Memory B cell (primary cell): Measurements from ENCODE around the gene GOLM1.

Experiments used
- ATAC-seq: fragments of 150-1000 bp; cut with Tn5 transposase; 2 replicates; pipeline ENCODE4 v1.10.0; 2021; ENCODE audit warnings: low read depth, mild to moderate bottlenecking, moderate library complexity
- DNase-seq, 2 donors: peaks; one replicate each; pipeline ENCODE4 v3.0.0; 2022; ENCODE audit warnings: low spot score in 2 of 2
- H3K27ac Mint-ChIP-seq: one replicate; pipeline ENCODE4 v1.8.0; 2022; ENCODE audit warnings: mild to moderate bottlenecking, moderate library complexity, mixed read lengths
- H3K27me3 Mint-ChIP-seq: one replicate; pipeline ENCODE4 v1.8.0; 2022; ENCODE audit warnings: mixed read lengths
- H3K36me3 Mint-ChIP-seq: one replicate; pipeline ENCODE4 v1.8.0; 2022; ENCODE audit warnings: mild to moderate bottlenecking, mixed read lengths
- H3K4me1 Mint-ChIP-seq: one replicate; pipeline ENCODE4 v1.8.0; 2022; ENCODE audit warnings: mixed read lengths
- H3K4me3 Mint-ChIP-seq: one replicate; pipeline ENCODE4 v1.8.0; 2022; ENCODE audit warnings: mild to moderate bottlenecking, moderate library complexity, mixed read lengths
- H3K9me3 Mint-ChIP-seq: one replicate; pipeline ENCODE4 v1.8.0; 2022; ENCODE audit warnings: mixed read lengths

GOLM1 gene

GRCh38 chr9:86021166-86021565, 78.2 kb downstream of the GOLM1 start:
- Mint-ChIP-seq H3K36me3 (peaks cover 50% of the 10 kb centered on the region), H3K4me3 (no peak overlapping the region), H3K4me1 (no peaks in the 10 kb centered on the region), H3K27ac (no peak overlapping the region), H3K9me3 (no peaks in the 10 kb centered on the region), H3K27me3 (no peaks in the 10 kb centered on the region)
- ATAC-seq (no peak), DNase-seq (no peak)

GRCh38 chr9:86020731-86021130, 78.6 kb downstream of the GOLM1 start:
- no peak for ATAC-seq
- no peak for DNase-seq
- H3K27ac Mint-ChIP-seq = no peak overlapping the region
- no peaks in the 10 kb centered on the region for H3K4me1 Mint-ChIP-seq
- no peaks in the 10 kb centered on the region for H3K9me3 Mint-ChIP-seq
- no peaks in the 10 kb centered on the region for H3K27me3 Mint-ChIP-seq
- no peak overlapping the region for H3K4me3 Mint-ChIP-seq
- H3K36me3 Mint-ChIP-seq = peaks cover 46% of the 10 kb centered on the region

DNA sequence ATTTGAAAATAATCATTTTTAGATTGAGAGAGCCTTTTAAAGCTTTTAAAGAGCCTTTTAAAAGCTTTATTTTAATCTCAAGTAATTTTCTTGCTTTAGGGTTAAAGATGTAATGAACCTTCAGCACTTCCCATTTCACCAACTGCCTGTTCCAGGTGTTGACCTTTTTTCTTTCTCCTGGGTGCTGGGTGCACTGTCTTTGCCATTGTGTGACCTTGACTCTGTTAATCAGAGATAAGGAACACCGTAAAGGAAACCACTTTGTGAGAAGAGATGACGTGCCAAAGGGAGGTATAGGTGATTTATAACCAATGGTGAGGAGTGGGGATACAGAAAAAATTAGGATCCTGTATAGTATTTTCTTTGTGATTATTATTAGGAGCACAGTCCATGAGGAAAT, 90.2 kb downstream of the GOLM1 start:
- no peaks in the 10 kb centered on the region for H3K9me3 Mint-ChIP-seq
- H3K36me3 Mint-ChIP-seq = peaks cover 36% of the 10 kb centered on the region
- H3K4me1 Mint-ChIP-seq = no peaks in the 10 kb centered on the region
- ATAC-seq (no peak), DNase-seq (no peak)
- H3K4me3 Mint-ChIP-seq = no peak overlapping the region
- no peak overlapping the region for H3K27ac Mint-ChIP-seq
- H3K27me3 Mint-ChIP-seq = no peaks in the 10 kb centered on the region

- Mint-ChIP-seq H3K4me1 (no peaks in the 10 kb centered on the region), H3K9me3 (no peaks in the 10 kb centered on the region), H3K27ac (no peak overlapping the region), H3K27me3 (no peaks in the 10 kb centered on the region), H3K36me3 (peaks cover 56% of the 10 kb centered on the region), H3K4me3 (no peak overlapping the region)
- DNase-seq (no peak), ATAC-seq (no peak)
Measured at GRCh38 chr9:86005253-86005775, 94.0 kb downstream of the GOLM1 start.

DNA sequence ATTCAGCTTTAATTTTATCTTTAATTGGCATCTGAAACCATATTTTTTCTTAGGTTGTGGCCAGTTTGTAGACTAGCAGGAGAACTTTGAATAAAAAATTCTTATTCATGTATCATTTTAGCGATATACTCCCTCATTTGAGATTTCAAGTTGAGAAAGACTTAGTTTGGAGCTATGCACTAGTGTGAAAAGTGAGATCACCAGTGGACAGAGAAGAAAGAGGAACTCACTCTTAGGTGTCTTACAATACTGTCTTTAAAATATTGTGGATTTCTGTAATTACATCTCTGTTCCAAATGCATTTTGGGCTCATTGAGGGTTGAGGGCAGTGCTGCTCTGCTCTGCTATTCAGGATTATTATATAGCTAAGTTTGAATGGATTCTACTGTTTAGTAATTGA, 103.8 kb downstream of the GOLM1 start:
- Mint-ChIP-seq H3K27me3 (no peaks in the 10 kb centered on the region), H3K36me3 (peaks cover 35% of the 10 kb centered on the region), H3K4me3 (no peak overlapping the region), H3K27ac (no peak overlapping the region), H3K9me3 (peaks cover 4% of the 10 kb centered on the region), H3K4me1 (peaks cover 11% of the 10 kb centered on the region)
- DNase-seq (no peak), ATAC-seq (no peak)

DNA sequence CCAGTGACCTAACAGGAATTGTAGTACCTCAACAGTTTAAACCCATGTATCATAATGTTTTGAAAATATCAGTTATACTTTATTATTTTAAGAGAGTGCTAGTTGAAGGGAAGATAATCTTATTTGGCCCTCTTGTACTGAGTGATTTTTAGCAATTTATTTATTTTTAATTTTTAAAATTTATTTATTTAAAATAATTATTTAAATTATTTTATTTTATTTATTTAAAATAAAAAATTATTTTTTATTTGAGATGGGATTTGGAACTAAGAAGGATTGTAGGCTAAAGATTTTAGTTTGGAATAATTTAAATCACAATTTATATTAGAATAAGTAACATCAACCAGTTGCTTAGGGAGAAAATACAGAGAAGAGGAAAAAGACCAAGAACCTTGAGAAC, 104.3 kb downstream of the GOLM1 start:
- Mint-ChIP-seq H3K27me3 (no peaks in the 10 kb centered on the region), H3K36me3 (peaks cover 32% of the 10 kb centered on the region), H3K4me1 (peaks cover 11% of the 10 kb centered on the region), H3K4me3 (no peak overlapping the region), H3K27ac (no peak overlapping the region), H3K9me3 (peaks cover 4% of the 10 kb centered on the region)
- ATAC-seq = no peak
- DNase-seq = no peak

GRCh38 chr9:85994191-85994590, 105.2 kb downstream of the GOLM1 start:
- peaks cover 4% of the 10 kb centered on the region for H3K9me3 Mint-ChIP-seq
- DNase-seq (no peak), ATAC-seq (no peak)
- H3K27me3 Mint-ChIP-seq = no peaks in the 10 kb centered on the region
- H3K4me3 Mint-ChIP-seq = no peak overlapping the region
- peaks cover 11% of the 10 kb centered on the region for H3K4me1 Mint-ChIP-seq
- H3K27ac Mint-ChIP-seq = no peak overlapping the region
- peaks cover 34% of the 10 kb centered on the region for H3K36me3 Mint-ChIP-seq

DNA sequence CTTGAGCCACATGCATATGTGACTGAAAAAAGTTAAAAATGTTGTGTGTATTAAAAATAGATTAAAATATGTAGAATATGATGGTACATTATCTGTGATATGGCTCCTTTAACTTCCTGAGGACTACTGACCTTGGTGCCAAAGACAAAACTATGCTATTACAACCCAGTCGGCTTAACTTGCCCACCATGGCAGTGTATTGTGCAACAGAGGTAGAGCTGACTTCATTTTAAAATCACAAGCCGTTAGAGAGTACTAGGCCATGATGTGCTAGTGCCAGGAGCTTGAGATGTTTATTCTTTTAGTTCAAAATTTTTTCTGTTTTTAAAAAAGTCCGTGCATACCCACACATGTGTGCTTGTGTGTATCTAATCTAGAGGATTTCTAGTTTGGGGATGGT, 112.1 kb downstream of the GOLM1 start:
- Mint-ChIP-seq H3K4me1 (peaks cover 11% of the 10 kb centered on the region), H3K4me3 (no peak overlapping the region), H3K27me3 (no peaks in the 10 kb centered on the region), H3K27ac (no peak overlapping the region), H3K9me3 (peaks cover 2% of the 10 kb centered on the region), H3K36me3 (peaks cover 46% of the 10 kb centered on the region)
- DNase-seq (no peak), ATAC-seq (no peak)

DNA sequence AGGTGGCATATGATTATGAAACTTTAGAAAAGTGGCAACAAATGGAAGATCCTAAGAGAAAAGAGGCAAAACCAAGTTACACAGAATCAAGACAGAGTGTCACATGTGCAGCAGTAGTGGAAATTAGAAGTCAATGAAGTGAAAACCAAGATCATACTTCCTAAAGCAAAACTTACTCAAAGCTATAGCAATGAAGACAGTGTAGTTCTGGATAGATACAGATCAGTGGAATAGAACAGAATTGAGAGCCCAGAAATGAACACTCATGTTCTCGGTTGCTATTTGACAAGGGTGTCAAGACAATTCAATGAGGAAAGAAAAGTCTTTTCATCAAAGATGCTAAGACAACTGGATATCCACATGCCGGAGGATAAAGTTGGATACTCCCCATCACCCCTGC, 114.9 kb downstream of the GOLM1 start:
- Mint-ChIP-seq H3K27me3 (no peaks in the 10 kb centered on the region), H3K9me3 (no peaks in the 10 kb centered on the region), H3K27ac (no peak overlapping the region), H3K36me3 (peaks cover 50% of the 10 kb centered on the region), H3K4me3 (no peak overlapping the region), H3K4me1 (peaks cover 2% of the 10 kb centered on the region)
- ATAC-seq (no peak), DNase-seq (no peak)

GRCh38 chr9:85981369-85981768, 118.0 kb downstream of the GOLM1 start:
- ATAC-seq (no peak), DNase-seq (no peak)
- Mint-ChIP-seq H3K4me1 (peaks cover 2% of the 10 kb centered on the region), H3K27me3 (no peaks in the 10 kb centered on the region), H3K4me3 (no peak overlapping the region), H3K36me3 (peaks cover 61% of the 10 kb centered on the region), H3K27ac (no peak overlapping the region), H3K9me3 (no peaks in the 10 kb centered on the region)

GRCh38 chr9:85978496-85978895, 120.9 kb downstream of the GOLM1 start:
- peaks cover 38% of the 10 kb centered on the region for H3K36me3 Mint-ChIP-seq
- no peaks in the 10 kb centered on the region for H3K27me3 Mint-ChIP-seq
- ATAC-seq = no peak
- H3K4me1 Mint-ChIP-seq = no peaks in the 10 kb centered on the region
- DNase-seq = no peak
- no peak overlapping the region for H3K27ac Mint-ChIP-seq
- H3K9me3 Mint-ChIP-seq = no peaks in the 10 kb centered on the region
- H3K4me3 Mint-ChIP-seq = no peak overlapping the region
